Neuron (in vitro differentiated cells): ENCODE measurements around the gene HNF4A.

ENCODE experiments used
- H2AFZ ChIP-seq: one replicate; pipeline ENCODE4 v1.6.1; 2013; ENCODE audit warnings: low read depth, mild to moderate bottlenecking, inconsistent platforms, low read length, moderate library complexity
- H3K27me3 ChIP-seq: one replicate; pipeline ENCODE4 v1.6.1; 2013; ENCODE audit warnings: low read length; ENCODE audit not compliant: insufficient read depth
- H3K36me3 ChIP-seq: one replicate; pipeline ENCODE4 v1.6.1; 2013; ENCODE audit warnings: low read length; ENCODE audit not compliant: insufficient read depth
- H3K4me1 ChIP-seq: one replicate; pipeline ENCODE4 v1.6.1; 2013; ENCODE audit warnings: low read length; ENCODE audit not compliant: insufficient read depth
- H3K4me3 ChIP-seq: 2 replicates; pipeline ENCODE4 v1.5.1; 2013; ENCODE audit warnings: mild to moderate bottlenecking, low read length, moderate library complexity
- H3K9me3 ChIP-seq: one replicate; pipeline ENCODE4 v1.6.1; 2013; ENCODE audit warnings: low read length

The HNF4A gene

DNA sequence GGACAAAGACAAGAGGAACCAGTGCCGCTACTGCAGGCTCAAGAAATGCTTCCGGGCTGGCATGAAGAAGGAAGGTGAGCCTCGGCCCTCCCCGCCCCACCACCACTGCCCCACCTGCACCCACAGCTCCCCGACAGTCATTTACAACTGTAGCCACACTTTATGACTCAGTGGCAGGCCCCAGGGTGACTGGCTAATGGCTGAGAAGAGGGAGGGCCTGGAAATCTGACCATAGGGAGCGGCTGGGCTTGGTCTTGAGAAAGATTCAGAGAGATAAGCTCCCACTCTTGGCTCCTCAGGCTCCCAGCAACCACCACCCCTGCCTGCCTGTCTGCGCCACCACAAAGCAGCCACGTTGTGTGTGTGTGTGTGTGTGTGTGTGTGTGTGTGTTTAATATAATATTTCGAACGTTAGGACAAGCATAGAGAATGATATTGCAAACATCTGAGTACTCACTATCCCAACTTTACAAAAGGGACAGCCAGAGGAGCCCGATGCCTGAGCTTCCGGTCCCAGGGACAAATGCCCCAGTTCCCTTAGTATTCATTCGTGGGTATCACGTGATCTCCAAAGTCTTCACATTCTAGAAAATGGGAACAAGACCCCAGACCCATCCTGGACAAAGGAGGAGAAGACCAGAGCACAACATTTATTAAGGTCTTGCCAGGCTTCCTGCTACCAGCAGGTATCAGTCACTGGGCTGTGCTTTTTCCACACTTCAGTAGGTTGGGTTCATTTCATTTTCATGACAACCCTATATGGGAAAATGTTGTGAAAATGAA is 52.1 kb downstream of the HNF4A start:
- Histone ChIP-seq H3K9me3 (no peaks in the 10 kb centered on the region), H2AFZ (no peak overlapping the region)

DNA sequence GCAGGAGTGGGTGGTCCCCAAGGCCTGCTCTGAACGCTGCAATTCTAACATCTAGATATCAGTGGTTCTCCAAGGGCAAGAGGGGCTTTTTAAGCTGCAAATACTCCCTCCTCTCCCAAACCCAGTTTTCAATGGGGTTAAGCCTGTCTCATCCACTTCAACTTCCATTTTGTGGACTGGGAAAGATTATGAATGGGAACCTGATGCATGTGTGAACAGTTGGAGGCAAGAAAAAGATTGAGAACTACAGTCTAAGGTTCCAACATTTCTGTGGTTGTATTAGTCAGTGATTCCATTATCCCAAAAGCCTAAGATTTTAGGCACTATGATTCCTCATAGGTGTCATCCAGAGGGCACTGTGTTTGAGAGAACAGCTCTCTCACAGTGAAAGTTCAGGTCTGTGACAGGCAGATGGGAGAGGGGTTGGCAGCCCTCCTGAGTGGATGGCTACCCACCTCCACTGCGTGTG is 53.7 kb downstream of the HNF4A start:
- Histone ChIP-seq H2AFZ (no peak overlapping the region), H3K4me3 (no peak overlapping the region), H3K9me3 (no peaks in the 10 kb centered on the region), H3K27me3 (peaks cover 27% of the 10 kb centered on the region), H3K36me3 (no peaks in the 10 kb centered on the region), H3K4me1 (no peaks in the 10 kb centered on the region)

More for the DNA sequence above, 52.1 kb downstream of the HNF4A start:
- H3K36me3 ChIP-seq: no peaks in the 10 kb centered on the region
- no peaks in the 10 kb centered on the region for H3K4me1 ChIP-seq
- peaks cover 12% of the 10 kb centered on the region for H3K27me3 ChIP-seq
- no peak overlapping the region for H3K4me3 ChIP-seq

DNA sequence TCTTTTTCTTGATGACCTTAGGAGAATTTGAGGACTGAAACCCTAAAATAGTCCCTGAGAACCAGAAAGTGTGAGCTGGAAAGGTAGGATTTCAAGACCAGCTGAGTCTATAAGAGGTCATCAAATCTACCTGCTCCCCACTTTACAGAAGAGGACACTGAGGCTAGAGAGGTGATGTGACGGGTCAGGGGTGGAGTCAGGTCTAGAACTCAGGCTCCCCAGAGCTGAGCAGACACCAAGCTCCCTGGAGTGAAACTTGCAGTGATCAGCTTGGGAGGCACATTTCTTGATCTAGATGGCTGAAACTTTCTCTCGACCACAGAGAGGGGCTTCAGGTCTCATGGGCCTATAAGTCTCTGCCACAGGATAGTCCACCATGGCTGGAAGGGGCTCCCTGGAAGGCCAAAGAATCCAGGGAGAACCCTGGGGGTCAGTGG is 55.1 kb downstream of the HNF4A start:
- Histone ChIP-seq H3K4me3 (no peak overlapping the region), H3K4me1 (no peaks in the 10 kb centered on the region), H3K9me3 (no peaks in the 10 kb centered on the region), H3K27me3 (peaks cover 27% of the 10 kb centered on the region), H3K36me3 (no peaks in the 10 kb centered on the region), H2AFZ (no peak overlapping the region)

DNA sequence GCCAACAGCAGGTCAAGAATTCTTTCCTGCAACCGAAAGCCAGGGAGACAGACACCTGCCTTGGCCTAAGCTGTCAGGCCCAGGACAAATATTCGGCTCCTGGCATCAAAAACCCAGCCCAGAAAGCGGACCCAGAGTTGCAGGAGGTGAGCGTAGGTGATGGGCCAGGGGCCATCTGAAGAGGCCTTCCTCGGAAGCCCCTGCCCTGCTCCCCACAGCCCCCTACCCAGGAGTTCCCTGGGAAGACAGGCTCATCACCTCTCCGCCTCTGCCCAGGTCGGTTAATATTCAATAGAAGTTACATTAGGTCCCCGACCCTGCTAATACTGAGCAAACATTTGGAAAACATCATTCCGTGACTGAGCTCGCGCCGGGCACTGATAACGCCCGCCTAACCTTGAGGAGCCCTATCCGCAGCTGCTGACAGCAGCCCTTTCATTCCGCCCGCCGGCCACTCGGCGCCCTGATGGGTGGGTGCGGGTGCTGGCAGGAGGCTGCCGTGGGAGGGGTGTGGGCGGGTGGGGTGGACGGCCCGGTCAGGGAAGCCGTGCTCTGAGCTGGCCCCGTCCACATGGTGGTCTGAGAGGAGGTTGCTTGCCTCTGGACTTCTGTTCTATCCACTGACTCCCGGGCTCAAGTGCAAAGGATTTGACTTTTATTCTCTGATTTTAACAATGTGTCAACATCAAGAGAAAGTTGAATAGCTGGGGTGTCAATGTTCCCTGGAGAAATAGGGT is 55.7 kb downstream of the HNF4A start:
- H3K4me1 ChIP-seq: no peaks in the 10 kb centered on the region

DNA sequence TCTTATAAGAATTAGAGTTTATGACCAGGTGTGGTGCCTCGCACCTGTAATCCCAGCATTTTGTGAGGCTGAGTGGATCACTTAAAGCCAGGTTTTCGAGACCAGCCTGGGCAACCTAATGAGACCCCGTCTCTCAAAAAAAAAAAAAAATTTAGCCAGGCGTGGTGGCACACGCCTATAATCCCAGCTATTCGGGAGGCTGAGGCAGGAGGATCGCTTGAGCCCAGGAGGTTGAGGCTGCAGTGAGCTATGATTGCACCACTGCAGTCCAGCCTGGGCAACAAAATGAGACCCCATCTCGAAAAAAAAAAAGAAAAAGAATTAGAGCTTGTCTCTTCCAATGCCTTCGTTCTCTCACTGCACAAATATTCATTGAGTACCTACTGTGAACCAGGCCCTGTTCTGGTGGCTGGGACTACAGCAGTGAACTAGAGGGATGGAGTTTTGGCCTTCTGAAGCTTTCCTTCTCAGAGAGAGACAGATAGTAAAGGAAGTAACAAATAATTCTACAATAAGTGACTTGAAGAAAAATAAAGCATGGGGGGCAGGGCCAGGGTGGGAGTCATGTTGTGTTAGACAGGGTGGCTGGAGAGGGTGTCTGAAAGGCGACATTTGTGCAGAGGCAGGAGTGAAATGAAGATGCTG is 56.4 kb downstream of the HNF4A start:
- no peaks in the 10 kb centered on the region for H3K36me3 ChIP-seq
- H3K4me3 ChIP-seq: no peak overlapping the region
- H3K9me3 ChIP-seq: no peaks in the 10 kb centered on the region
- no peaks in the 10 kb centered on the region for H3K4me1 ChIP-seq
- no peak overlapping the region for H2AFZ ChIP-seq
- peaks cover 26% of the 10 kb centered on the region for H3K27me3 ChIP-seq

More for the DNA sequence above, 55.7 kb downstream of the HNF4A start:
- Histone ChIP-seq H3K4me3 (no peak overlapping the region), H2AFZ (no peak overlapping the region), H3K36me3 (no peaks in the 10 kb centered on the region), H3K9me3 (no peaks in the 10 kb centered on the region), H3K27me3 (peaks cover 27% of the 10 kb centered on the region)

DNA sequence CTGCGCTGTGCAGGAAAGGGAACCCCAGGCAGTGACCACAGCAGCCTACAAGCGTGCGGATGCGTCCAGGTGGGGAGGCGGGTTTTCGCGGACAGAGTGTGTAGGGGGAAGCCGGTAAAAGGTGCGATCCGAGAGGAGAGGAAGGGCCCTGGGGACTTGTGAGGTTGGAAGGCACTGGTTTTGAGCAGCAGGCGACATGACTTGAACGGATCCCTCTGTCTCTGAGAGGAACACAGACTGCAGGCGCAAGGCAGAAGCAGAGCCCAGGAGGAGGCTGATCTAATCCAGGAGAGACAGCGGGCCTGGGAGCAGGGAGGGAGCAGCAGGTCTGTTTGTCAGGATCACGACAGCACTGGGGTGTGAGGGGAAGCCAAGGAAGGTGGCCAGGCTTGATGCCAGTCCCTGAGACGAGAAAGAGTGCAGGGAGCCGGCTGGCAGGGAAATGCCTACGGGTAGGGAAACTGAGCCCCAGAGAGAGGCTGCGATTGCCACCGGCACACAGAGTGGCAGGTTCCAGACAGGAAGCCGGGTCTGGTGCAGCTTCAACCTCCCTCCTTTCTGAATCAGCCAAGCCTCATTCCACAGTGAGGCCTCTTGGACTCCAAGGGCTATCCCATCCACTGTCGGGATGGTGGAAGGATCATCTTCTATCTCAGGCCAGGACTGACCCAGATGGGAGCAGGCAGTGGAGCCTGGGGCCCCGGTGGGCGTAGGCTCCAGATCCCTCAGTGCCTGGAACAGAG is 57.1 kb downstream of the HNF4A start:
- H3K27me3 ChIP-seq: peaks cover 24% of the 10 kb centered on the region
- no peak overlapping the region for H2AFZ ChIP-seq
- H3K4me1 ChIP-seq: no peaks in the 10 kb centered on the region
- H3K9me3 ChIP-seq: no peaks in the 10 kb centered on the region
- no peaks in the 10 kb centered on the region for H3K36me3 ChIP-seq
- no peak overlapping the region for H3K4me3 ChIP-seq

DNA sequence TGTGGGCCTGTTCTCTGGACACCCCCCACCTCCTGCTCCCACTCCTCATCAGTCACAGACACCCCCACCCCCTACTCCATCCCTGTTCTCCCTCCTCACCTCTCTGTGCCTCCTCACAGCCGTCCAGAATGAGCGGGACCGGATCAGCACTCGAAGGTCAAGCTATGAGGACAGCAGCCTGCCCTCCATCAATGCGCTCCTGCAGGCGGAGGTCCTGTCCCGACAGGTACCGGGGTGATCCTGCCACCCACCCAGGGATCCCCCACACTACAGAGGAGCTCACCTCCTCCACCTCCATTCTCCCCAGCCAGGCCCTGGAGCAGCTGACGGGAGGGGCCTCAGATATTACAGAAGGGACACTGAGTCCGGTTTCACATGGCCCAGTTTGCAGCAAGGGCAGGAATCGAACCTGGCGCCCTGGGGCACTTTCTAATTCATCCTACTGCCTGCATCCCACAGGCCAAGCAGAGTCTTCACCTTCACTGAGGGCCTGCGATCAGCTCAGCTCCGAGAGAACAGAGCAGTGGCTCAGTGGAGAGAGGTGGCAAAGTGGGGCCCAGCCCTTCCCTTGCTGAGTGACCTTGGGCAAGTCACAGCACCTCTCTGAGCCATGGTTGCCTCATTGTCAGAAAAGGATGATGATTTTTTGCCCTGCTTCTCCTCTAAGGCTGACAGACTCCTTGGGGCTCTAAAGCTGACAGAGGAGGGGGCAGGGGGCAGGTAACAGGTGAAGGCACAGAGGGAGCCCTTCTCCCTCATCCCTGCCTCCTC is 58.3 kb downstream of the HNF4A start:
- Histone ChIP-seq H3K27me3 (peaks cover 24% of the 10 kb centered on the region), H2AFZ (no peak overlapping the region), H3K36me3 (no peaks in the 10 kb centered on the region), H3K4me1 (no peaks in the 10 kb centered on the region), H3K9me3 (no peaks in the 10 kb centered on the region), H3K4me3 (no peak overlapping the region)

DNA sequence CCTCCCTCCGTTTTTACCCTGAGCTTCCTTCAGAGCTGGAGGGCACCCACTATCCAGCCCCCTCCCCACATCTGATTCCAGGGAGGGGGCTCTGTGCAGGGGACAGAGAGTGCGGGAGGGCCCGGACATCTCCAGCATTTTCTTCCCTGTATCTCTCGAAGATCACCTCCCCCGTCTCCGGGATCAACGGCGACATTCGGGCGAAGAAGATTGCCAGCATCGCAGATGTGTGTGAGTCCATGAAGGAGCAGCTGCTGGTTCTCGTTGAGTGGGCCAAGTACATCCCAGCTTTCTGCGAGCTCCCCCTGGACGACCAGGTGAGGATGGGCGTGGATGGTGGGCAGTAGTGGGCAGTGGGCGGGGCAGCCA is 58.8 kb downstream of the HNF4A start:
- Histone ChIP-seq H3K4me3 (no peak overlapping the region), H2AFZ (no peak overlapping the region), H3K9me3 (no peaks in the 10 kb centered on the region), H3K4me1 (no peaks in the 10 kb centered on the region), H3K27me3 (peaks cover 24% of the 10 kb centered on the region), H3K36me3 (no peaks in the 10 kb centered on the region)

DNA sequence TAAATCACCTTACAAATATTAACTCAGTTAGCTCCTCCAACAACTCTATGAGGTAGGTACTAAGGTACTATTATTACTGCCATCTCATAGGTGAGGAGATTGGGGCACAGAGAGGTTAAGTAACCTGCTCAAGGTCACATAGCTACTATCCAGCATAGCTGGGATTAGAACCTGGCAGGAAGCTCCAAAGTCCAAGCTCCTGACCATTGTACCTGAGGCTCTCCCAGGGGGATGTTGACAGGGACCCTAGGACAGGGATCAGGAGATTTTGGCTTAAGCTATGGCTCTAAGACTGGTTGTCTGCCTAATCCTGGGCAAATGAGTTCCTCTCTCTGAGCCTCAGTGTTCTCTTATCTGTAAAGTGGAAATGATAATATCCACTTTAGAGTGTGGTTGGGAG is 59.3 kb downstream of the HNF4A start:
- H3K27me3 ChIP-seq: peaks cover 24% of the 10 kb centered on the region
- H3K4me1 ChIP-seq: no peaks in the 10 kb centered on the region
- no peak overlapping the region for H2AFZ ChIP-seq
- no peak overlapping the region for H3K4me3 ChIP-seq
- H3K36me3 ChIP-seq: no peaks in the 10 kb centered on the region
- no peaks in the 10 kb centered on the region for H3K9me3 ChIP-seq

DNA sequence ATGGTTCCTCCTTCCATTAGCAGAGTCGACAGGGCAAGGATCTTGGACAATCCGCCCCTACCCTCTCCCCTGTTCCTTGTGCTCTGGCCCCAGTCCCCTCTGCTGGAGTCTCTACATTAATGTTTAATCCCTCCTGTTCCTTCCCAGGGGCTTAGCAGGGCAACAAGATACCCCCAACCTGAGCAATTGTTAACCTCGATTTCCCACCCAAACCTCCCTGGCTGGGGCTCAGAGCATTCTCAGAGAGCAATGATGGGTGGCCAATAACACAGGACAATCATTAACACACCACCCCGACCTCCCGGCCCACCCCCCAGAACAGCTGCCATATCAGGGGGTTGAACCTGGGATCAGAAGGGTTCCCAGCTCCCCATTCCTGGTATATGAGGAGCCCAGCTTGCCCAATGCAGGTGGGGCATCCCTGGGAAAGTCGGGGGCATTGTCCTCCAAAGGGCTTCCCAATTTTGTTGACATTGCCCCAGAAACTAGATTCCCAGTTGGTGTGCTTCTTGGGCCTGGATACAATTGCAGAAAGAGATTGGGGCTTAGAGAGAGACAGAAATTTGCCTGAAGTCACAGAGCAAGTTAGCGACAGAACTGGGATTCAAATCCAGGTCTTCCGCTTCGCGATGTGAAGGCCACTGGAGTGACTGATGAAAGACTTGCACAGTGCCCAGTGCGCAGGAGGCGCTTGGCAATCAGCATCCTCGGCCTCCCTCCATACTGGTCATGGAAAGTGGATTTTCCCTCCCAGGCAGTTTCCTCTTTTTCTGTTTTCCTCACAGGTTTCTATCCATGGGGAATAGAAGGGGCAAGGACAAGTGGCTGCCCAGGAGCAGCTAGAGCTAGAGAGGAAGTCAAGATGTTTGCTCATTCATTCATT is 60.6 kb downstream of the HNF4A start:
- no peaks in the 10 kb centered on the region for H3K9me3 ChIP-seq

DNA sequence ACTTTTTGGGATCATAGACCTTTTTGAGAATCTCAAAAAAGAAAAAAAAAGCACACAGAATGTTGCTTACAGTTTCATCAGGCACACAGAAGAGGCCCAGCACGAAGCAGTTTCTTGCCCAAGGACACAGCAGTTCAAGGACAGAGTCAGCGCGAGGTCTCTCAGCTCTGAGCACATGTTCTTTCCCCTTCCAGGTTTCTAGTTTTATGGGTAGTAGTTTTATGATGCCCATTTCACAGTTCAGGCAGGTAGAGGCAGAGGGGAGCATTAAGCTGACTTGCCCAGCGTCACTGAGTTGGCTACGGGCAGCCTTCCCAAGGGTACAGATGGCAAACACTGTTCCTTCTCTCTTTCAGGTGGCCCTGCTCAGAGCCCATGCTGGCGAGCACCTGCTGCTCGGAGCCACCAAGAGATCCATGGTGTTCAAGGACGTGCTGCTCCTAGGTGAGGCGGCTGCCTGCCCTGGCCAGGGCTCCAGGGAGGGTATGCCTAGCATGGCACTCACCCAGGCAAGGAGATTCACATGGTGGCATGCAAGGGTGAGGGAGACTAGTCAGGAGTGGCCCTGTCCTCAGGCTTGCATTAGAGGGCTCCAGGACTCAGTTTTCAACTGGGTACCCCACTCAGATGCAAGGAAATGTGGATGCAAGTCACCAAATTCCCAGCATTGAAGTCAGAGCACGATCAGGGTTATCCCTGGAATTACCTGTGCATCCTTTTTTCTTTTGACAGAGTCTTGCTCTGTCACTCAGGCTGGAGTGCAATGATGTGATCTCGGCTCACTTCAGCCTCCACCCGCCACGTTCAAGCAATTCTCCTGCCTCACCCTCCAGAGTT is 62.8 kb downstream of the HNF4A start:
- H3K27me3 ChIP-seq: peaks cover 9% of the 10 kb centered on the region
- H2AFZ ChIP-seq: no peak overlapping the region
- H3K9me3 ChIP-seq: no peaks in the 10 kb centered on the region
- H3K36me3 ChIP-seq: no peaks in the 10 kb centered on the region
- no peaks in the 10 kb centered on the region for H3K4me1 ChIP-seq
- H3K4me3 ChIP-seq: no peak overlapping the region

More for the DNA sequence above, 60.6 kb downstream of the HNF4A start:
- H2AFZ ChIP-seq: no peak overlapping the region
- no peaks in the 10 kb centered on the region for H3K36me3 ChIP-seq
- peaks cover 19% of the 10 kb centered on the region for H3K27me3 ChIP-seq
- no peak overlapping the region for H3K4me3 ChIP-seq
- no peaks in the 10 kb centered on the region for H3K4me1 ChIP-seq
